GOT3 (cell line): Measurements from ENCODE around the gene BSDC1.

ENCODE experiments used
- DNase-seq: peaks from one replicate; lab custom pipeline; 2025; ENCODE audit warnings: mixed read lengths; lab: John Stamatoyannopoulos, UW

Gene BSDC1

DNA sequence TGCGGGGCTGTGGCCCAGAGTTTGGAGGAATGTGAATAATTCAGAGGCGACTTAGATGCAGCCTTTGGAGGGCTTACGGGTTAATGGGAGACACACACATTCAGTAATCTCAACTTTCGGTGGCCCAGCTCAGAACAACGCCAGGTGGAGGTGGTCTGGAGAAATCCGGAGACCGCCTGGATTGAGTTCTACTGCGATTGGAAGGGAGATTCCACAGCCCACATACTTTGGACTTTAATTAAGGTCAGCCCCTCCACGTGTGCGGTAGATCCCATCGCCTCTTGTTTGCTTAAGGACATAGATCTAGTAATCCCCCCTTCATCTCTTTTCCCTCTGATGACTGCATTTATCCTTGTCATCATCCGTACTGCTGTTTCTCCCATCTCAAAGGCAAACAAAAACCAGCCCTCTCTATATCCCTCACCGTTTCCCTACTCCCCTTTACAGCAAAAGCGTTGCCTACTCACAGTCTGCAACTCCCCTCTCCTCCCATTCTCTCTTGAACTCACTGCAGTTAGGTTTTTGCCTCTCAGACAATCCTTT lies 720 bp upstream of the BSDC1 start:
- no peak for DNase-seq

DNA sequence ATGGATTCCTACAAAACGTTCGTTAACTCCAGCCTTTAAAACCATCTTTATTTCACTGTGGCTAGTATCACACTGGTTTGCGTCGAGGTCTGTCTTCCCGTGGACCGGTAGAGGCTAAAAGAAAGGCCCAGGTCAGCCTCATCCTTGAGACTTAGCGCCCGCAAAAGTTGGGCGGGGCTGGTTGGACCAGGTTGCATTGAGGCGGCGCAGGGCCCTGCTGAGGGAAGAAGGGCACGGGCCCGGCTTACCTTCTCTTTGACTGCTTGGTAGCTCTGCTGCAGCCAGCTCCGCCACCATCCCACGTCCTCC lies 455 bp downstream of the BSDC1 start:
- no peak for DNase-seq

DNA sequence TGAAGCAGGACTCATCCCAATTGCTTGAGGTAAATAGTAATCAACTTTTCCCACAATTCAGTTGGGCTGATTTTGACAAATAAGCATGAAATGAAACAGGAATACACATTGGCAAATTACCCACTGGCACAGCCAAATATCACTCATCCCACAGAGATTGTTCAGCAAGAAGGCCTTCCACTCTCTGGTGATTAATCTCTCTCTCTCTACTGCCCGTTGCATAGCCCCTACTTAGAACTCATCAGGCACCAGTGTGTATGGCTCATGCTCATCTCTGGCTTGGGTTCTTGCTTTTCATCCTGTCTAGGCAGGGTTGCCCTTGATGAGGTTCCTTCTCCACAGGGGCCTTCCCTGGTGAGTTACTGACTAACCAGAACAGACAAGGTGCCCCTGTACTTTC lies 1.1 kb downstream of the BSDC1 start:
- no peak for DNase-seq

DNA sequence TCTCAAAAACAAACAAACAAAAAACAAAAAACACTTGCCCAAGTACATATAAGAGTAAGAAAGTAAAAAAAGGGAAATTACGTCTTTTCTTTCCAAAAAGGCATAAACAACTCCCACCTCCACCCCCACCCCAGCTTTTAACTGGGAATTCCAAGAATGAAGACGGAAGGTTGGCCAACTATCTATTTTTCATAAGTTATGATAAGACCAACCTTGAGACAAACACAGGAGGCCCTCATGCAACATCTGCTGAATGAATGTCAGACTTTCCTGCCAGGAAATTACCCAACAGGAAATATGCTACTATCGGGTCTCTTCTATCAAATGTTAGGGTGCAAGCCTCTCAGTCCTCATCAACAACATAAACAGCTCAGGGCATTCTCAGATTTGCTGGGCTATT lies 1.9 kb downstream of the BSDC1 start:
- DNase-seq = no peak

DNA sequence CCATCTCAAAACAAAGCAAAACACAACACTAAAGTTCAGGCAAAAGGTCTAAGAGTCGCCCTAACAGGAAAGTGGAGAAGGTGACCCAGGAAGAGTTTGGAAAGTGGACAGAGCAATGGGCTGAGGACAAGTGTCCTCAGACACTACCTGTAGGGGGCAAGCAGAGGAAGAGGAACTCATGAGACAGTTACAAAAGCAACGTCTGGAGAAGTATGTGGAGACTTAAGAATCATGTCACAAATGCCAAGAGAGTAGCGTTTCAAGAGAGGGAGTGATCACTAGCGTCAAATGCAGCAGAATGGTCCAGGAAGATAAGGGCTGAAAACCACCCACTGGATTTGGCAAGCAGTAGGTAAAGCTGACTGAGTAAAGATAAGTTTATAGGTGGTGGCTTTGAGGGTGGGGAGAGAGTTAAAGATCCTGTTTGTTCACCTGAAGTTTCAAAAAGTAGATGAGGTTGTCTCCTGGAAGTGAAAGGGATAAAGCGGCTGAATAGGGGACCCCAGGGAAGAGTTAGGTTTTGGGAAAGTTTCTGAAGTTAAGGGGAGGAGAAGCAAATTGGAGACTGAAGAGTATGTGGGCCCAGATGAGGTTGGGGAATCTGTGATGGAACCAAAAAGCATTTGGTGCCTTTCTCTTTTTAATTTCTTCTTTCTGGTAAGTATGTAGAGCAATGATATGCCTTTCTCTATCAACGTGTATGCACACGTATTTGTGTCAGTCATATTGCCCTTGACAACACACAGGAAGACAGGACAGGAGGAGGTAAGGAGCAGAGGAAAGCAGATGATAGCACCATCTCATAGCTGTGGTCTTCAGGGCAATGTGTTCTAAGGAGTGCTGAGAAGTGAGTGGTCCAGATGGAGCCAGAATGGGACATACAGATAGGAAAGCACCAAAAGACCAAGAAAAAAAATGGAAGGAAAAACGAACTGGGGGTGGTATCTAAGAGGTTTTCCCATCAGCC lies 3.1 kb downstream of the BSDC1 start:
- DNase-seq = no peak

DNA sequence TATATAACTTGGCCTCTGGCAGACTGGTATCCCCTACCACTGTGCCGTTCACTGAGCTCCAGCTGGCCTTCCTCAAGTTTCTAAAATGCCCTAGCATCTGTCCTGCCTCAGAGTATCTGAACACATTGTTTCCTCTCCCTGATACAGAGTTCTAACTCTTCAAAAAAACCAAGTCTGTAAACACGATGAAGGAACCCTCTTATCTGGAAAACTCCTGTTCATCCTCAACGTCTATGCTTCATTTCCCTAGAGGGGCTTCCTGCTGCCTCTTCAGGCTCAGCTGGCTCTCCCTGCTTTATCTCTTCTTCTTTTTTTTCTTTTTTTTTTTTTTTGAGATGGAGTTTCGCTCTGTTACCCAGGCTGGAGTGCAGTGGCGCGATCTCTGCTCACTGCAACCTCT lies 5.6 kb downstream of the BSDC1 start:
- DNase-seq = no peak

DNA sequence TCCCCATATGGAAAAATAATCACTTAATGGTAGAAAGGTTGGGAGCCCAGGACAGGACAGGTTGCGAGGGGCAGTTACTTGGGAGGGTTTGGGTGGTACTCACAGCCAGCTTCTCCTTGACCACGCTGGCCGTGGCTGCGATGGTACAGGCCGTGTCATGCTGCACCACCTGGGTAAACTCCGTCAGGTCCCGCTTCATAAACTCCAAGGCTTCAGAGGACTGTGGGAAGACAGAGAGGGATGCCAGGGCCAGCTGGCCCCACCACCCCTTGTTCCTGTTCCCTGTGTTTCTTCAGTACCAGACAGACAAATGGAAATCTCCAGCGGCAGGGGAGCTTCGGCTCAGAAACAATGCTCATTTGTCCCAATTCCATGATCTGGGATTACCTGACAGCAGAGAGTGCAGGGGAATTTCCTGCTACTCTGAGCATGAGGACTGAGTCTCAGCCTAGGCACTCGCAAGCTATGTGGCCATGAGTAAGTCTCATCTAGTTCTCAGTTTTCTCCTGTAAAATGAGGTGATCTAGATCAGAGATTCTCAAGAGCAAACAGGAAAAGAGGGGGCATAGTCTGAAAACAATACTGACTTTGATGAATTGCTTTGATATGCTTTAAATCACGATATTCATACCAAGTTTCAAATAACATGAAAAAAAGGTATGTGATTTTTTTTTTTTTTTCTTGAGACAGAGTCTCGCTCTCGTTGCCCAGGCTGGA lies 7.4 kb downstream of the BSDC1 start:
- no peak for DNase-seq

DNA sequence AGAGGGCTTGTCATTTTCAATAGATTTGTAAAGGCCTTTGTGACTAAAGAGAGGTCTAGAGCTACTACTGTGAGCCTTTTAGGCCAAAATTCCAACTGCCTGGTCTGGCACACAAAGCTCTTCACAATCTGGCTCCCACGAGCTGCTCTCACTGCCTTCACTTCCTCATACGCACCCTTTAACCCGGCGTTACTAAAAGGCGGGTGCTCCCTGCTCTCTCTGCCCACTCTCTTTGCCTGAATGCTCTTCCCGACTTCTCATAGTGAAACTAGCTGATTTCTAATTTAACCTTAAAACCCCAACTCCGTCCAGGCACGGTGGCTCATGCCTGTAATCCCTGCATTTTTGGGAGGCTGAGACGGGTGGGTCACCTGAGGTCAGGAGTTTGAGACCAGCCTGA lies 14.2 kb downstream of the BSDC1 start:
- DNase-seq = no peak

DNA sequence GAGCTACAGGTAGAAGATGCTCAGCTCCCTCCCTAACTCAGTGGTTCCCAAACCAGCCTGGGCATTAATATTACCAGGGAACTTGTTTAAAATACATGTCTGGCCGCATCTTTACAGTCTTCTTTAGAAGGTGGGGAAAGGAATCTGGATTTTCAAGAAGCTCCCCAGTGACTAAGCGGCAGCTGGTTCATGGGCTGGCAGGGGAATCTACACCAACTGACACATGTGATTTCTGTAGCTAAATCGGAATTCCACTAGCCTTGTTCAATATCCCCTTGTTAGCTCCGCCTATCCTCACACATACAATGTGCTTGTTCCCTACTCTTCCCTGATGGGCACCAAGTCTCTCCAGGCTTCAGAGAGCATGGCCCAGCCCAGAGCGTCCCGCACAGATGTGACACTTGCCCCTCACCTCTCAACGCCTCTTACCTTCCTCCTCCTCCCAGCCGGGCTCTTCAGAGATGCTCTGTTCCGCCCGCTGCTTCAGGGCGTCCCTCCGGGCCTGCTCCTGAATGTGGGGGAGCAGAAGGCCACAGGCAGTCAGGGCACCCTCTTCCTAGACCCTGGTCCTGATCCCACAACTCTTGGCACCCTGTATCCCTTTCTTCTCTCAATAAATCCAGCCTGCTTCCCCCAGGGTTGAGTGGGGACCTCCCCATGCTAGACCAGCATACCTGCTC lies 16.6 kb downstream of the BSDC1 start:
- no peak for DNase-seq

DNA sequence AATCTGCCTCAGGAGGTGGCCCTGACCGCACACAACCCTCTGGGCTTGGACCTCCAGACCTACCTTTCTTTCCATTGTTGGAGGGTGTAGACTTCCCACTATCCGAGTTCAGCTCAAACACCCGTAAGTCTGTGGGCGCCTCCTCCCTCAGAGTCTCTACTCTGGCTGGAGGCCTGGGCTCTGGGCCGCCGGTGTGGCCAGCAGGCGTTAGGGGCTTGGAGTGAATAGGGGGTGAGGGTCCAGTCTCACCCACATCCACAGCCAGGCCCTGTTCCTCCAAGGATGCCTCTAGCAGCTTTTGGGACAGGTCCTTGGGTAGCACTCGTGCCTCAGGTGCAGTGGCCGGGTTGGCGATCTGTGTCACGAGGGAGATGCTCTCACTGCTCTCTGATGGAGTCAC lies 18.0 kb downstream of the BSDC1 start:
- no peak for DNase-seq

DNA sequence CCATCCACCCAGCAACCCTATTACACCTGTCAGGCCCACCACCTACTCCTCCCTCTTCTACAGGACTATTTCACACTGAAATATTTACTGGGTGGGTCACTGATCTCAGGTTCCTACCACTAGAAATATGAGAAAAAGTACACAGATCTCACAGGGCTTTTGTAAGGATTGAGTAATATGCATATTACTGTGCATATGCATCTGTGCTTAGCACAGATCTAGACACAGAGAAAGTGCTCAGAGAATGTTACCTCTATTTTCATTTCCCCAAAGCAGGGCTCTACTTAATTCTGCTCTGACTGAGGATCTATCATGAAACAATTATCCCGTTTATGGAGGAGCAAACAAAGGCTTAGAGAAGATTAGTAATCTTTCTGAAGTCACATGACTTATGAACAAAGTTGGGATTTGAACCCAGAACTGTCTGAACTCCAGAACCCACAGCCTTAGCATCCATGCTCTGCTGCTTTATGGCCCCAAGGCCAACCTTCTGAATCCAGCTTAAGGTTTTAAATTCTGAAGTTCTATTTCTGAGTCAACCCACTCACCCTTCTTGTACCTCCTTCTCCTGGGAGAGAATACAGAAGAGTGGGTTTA lies 20.1 kb downstream of the BSDC1 start:
- no peak for DNase-seq

DNA sequence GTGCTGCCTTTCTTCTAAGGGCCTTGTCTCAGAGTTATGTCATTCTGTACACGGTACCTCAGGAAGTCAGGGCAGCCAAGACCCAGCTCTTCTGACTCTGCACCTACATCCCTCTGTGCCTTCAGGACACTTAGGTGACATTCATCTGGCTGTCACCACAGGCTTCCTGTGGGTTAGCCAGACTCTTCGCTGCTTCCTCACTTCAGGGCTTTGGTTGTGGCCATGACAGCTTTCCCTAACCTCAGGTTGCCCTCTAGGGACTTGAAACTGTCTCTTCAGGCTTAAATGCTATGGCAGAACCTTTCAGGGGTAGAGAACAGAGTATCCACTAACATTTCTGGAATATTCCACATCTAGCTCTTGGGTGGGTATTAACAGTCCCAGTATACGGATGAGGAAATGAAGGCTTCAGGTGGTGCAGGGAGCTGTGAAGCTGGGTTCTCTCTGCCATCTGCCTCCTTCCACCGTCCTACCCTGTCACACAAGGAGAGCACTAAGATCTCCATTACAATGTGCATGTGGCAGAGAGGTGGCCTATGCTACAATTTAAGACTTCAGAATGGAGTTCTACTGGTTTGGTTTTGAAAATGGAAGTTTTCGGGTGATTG lies 22.0 kb downstream of the BSDC1 start:
- no peak for DNase-seq

DNA sequence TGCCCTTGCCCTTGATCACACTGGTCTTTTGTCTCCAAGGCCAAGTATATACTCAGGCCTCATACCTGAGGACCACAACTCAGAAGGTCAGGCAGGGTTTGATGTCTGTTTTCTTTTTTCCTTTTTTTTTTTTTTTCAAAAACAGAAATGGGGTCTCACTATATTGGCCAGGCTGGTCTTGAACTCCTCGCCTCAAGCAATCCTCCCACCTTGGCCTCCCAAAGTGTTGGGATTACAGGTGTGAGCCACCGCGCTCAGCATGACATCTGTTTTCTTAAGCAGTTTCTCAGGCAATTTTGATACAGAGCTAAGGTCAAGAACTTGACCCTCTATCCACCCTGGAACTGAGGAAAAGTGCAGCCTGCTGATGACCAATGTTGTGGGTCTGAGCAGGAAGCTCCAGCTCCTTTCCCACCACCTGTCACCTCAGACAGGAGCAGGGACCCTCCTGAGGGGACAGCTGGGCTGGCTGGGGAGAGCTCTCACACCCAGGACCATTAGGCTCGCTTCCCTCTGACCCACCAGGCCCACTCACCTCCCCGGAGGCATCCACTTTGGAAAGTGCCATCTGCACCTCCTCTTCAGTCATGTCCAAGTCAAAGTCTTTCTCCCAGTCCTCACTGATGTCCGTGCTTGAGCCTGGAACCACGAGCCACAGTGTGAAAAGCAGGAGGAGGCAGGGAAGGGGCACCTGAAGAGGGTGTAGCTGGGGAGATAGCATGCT lies 26.2 kb downstream of the BSDC1 start:
- no peak for DNase-seq

DNA sequence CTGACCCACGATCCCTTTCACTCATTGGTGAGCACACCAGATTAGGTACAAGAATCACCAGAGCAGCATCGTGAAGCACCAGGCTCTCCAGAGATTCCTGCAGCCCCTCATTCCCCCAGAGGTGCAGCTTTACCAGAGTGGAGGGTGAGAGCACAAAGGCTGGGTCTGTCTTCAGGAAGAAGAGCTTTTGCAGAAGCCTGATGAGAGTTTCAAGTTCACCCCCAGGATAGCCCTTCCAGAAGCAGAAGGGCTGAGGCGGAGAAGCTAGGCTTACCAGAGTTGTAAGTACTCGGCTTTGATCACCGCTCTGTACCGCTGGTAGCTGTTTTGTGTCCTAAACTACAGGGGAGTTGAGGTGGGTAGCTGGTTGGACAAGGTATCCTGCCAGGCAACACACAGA lies 28.8 kb downstream of the BSDC1 start:
- no peak for DNase-seq

DNA sequence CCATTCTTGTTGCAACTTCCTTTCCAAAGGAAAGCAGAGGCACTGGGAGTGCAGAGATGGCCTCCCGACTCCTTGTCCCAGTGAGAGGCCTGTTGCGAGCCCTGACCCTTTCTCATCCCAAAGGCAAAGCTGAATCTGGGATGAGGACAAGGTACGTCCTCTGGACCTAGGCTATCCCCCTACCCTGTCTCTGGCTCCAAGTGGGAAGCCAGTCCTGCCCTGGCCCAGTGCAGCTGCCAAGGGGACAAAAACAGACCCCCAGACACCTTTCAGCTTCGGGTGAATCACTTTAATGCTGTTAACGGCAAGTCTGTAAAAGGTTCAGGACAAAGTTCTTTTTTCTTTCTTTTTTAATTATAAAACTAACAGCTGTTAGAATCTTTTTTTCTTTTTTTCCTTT lies 29.4 kb downstream of the BSDC1 start:
- no peak for DNase-seq

DNA sequence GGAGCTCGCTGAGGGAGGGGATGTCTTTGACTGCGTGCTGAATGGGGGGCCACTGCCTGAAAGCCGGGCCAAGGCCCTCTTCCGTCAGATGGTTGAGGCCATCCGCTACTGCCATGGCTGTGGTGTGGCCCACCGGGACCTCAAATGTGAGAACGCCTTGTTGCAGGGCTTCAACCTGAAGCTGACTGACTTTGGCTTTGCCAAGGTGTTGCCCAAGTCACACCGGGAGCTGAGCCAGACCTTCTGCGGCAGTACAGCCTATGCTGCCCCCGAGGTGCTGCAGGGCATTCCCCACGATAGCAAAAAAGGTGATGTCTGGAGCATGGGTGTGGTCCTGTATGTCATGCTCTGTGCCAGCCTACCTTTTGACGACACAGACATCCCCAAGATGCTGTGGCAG lies 30.5 kb downstream of the BSDC1 start:
- no peak for DNase-seq

DNA sequence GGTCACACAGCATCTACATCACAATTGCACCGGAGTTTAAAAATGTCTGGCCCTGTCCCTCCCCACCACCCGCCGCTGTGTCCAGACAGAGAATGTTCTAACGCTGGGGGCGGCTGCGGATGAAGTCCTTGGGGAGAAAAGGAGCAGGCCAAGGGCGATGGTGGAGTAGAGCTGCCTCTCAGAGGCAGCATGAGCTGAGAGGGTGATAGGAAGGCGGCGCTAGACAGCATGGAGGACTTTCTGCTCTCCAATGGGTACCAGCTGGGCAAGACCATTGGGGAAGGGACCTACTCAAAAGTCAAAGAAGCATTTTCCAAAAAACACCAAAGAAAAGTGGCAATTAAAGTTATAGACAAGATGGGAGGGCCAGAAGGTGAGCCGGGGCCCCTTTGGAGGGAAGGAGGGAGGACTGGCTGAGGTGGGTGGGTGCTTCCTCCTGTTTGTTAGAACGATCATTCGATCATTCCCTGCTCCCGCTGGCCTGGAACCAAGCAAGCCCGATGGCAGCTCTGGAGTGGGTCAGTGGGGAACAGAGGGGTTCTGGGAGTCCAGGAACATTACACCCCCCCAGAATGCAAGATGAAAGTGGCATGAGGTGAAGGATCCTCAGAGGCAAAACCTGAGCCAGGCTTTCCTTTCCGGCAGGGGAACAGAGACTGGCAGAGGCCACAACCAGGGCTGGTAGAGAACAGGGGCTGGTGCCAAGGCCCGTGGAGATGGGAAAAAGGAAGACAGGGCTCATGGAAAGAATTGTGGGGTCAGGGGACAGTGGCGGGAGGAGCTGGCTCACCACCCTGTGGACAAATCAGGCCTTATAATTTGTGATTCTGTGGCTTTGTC lies 31.5 kb downstream of the BSDC1 start, which contains the start of the genes FAM229A and TSSK3:
FAM229A (minus strand) TSS at position 12 of the 840 bp plus-strand sequence. CDS start 394 bp downstream, outside the sequence.
TSSK3 (plus strand) TSS at position 66 of the 840 bp plus-strand sequence; CDS start at position 229, 163 bp downstream.
- DNase-seq = no peak

DNA sequence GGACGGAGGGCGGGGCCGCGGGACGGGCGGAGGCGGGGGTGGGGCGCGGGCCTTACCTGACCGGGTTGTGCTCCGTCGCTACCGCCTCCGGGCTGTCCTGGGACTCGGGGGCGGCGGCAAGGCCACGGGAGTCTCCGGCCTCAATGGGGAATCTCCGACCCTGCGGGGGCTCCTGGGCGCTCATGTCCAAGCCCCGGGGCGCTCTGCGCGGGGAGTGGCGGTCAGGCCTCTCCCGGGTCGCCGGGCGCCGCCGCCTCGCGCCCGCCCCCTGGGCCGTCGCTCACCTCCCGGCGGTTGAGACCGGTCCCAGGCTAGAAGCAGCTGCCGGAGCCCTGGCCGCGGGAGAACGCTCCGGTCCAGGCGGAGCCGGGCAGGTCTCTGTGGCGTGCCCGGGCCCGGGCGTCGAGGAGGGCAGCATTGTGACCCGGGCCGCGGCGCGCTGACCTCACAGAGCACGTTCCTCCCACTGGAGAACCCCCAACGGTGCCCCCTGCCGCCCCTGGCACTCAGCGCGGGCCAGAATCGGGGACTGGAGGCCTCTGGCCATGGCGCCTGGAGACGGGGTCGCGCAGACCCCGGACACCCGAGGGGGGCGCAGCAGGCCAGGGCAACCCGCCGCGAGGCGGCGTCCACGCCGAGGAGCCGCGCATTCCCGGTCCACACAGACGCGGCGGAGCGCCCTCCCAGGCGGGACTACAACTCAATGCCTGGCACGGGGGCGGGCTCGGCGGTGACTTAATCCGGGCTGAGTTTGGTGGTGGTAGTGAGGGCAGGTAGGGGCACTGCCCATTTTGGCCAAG lies 32.4 kb downstream of the BSDC1 start:
- no peak for DNase-seq

DNA sequence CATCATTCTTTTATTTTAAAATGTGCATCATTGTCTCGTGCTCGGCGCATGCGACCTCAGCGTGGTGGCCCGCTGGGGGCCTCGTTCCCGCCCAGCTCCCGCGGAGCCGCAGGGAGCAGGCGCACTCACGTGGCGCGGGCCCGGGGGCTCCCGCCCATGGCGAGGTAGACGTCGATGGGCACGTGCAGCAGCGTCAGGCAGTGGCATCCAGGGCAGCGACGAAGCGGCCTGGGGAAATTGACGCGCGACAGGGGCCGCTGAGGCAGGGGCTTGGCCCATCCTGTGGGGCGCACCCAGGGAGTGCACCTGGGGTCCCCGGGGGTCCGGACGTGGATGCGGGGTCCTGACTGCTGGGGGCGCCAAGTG lies 33.0 kb downstream of the BSDC1 start:
- no peak for DNase-seq
